ENCODE measurements around the gene COMMD7. TPM values are rescaled to one million over a fixed set of nuclear protein-coding genes. Genes with fewer than 3 reads are reported as not detected.
A peak's percentile ranks its signal among the peaks of the same experiment; 100 is the strongest.
"Not testable (repeated sequence)": the region's sequence is repeated elsewhere in the genome, so short reads cannot be mapped to it uniquely, and the experiment has no call there.

COMMD7 gene
- polyA plus RNA-seq, 12 donors = 28.1 to 44.7 (median 41.3) TPM; not detected in 1

- no peak for DNase-seq
Measured at GRCh38 chr20:32737371-32738223, 5.7 kb downstream of the COMMD7 start.

GRCh38 chr20:32731882-32732266 is 11.4 kb downstream of the COMMD7 start:
- DNase-seq = no peak

GRCh38 chr20:32729334-32729733 is 13.9 kb downstream of the COMMD7 start:
- not testable (repeated sequence) for DNase-seq

- DNase-seq = not testable (repeated sequence)
Measured at GRCh38 chr20:32728435-32728834, 14.8 kb downstream of the COMMD7 start.

GRCh38 chr20:32727683-32728082 is 15.6 kb downstream of the COMMD7 start:
- DNase-seq = no peak

- no peak for DNase-seq
Measured at GRCh38 chr20:32718749-32719348, 24.4 kb downstream of the COMMD7 start.

GRCh38 chr20:32711346-32711745 is 31.9 kb downstream of the COMMD7 start:
- DNase-seq = no peak

- DNase-seq = no peak
Measured at GRCh38 chr20:32709632-32710121, 33.6 kb downstream of the COMMD7 start.

GRCh38 chr20:32709029-32709631 is 34.1 kb downstream of the COMMD7 start:
- not testable (repeated sequence) for DNase-seq

GRCh38 chr20:32707691-32708581 is 35.3 kb downstream of the COMMD7 start:
- no peak for DNase-seq

GRCh38 chr20:32706486-32706885 is 36.8 kb downstream of the COMMD7 start:
- DNase-seq = no peak

GRCh38 chr20:32702706-32703425 is 40.4 kb downstream of the COMMD7 start:
- no peak for DNase-seq

GRCh38 chr20:32697608-32698007 is 45.7 kb downstream of the COMMD7 start:
- no peak for DNase-seq

- DNase-seq = no peak
Measured at GRCh38 chr20:32695089-32695488, 48.2 kb downstream of the COMMD7 start.

GRCh38 chr20:32688966-32689365 is 54.3 kb downstream of the COMMD7 start:
- not testable (repeated sequence) for DNase-seq

GRCh38 chr20:32687180-32687532 is 56.1 kb downstream of the COMMD7 start:
- DNase-seq = no peak

- DNase-seq = no peak
Measured at GRCh38 chr20:32686530-32687179, 56.6 kb downstream of the COMMD7 start.

GRCh38 chr20:32685541-32686529 is 57.4 kb downstream of the COMMD7 start:
- DNase-seq = peak; percentile 79

GRCh38 chr20:32682508-32682987 is 60.7 kb downstream of the COMMD7 start:
- no peak for DNase-seq
